Right lobe of liver (tissue), 4 donors: ENCODE data around the gene YKT6.

Experiments
- POLR2A ChIP-seq: fragments of 450-650 bp; IDR thresholded peaks from one replicate; pipeline ENCODE4 v1.6.1; 2017; ENCODE audit warnings: antibody characterized with exemption, mild to moderate bottlenecking
- TF ChIP-seq, protein P1 (sequence below), 4 donors: fragments of 200-600 bp in 3 of 4; fragments of 450-650 bp in 1 of 4; IDR thresholded peaks; one replicate each; pipeline versions ENCODE4 v1.5.1 to v1.8.0; 2016 to 2022; ENCODE audit warnings: antibody characterized with exemption in 4 of 4, mild to moderate bottlenecking in 2 of 4
- donor health status: DM: no; HTN: no; CAD: no.
- donor health status: DM: no; HTN: no; CAD: no.
- donor health status: DM: no; HTN: yes; CAD: no.

DNA sequence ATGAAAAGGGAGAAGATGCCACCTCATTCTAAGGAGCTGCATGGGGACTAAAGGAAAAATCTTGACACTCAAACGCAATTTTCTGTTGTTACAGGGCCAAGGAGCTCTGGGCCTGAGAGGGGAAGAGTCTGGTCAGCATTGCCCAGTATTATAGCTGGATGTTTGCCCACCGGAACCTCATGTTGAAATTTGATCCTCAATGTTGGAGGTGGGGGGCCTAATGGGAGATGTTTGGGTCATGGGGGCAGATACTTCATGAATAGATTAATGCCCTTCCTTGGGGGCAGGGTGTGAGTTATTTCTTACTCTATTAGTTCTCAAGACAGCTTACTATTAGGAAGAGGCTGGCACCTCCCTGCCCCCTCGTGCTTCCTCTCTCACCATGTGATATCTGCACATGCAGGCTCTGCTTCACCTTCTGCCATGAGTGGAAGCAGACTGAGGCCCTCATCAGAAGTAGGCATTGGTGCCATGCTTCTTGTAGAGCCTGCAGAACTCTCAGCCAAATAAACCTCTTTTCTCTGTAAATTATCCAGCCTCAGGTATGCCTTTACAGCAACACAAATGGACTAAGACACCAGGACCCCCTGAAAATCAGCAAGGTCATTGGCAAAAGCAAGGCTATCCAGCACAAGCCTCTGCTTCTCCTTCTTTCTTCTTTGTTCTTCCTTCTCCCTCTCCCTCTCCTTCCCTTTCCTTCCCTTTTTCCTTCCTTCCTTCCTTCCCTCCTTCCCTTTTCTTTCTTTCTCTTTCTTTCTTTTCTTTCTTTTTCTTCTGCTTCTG lies 26.7 kb upstream of the YKT6 start:
- no peak for TF ChIP-seq POLR2A
- TF ChIP-seq, protein P1, sequence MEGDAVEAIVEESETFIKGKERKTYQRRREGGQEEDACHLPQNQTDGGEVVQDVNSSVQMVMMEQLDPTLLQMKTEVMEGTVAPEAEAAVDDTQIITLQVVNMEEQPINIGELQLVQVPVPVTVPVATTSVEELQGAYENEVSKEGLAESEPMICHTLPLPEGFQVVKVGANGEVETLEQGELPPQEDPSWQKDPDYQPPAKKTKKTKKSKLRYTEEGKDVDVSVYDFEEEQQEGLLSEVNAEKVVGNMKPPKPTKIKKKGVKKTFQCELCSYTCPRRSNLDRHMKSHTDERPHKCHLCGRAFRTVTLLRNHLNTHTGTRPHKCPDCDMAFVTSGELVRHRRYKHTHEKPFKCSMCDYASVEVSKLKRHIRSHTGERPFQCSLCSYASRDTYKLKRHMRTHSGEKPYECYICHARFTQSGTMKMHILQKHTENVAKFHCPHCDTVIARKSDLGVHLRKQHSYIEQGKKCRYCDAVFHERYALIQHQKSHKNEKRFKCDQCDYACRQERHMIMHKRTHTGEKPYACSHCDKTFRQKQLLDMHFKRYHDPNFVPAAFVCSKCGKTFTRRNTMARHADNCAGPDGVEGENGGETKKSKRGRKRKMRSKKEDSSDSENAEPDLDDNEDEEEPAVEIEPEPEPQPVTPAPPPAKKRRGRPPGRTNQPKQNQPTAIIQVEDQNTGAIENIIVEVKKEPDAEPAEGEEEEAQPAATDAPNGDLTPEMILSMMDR (IDR thresholded peaks at IDR 0.05) = no peak
